GM12878 (cell line): ENCODE measurements around the gene PIK3R4. TPM values are rescaled to one million over a fixed set of nuclear protein-coding genes. Genes with fewer than 3 reads are reported as not detected.

Experiments
- ATAC-seq: fragments of 200-7000 bp; cut with Tn5 transposase; 3 replicates; pipeline ENCODE4 v1.9.1; 2020; ENCODE audit warnings: mild to moderate bottlenecking, moderate library complexity
- BruUV-seq: library from RNA; stranded (reverse); fragments of 400-500 nt; replicated peaks from 2 replicates; lab custom pipeline; 2021; lab: Mats Ljungman, UMichigan
- CTCF ChIA-PET: fragments of 300-600 bp; sonication (Branson Sonifier 250); formaldehyde crosslinking; extraction: SDS; loops from one replicate; lab custom pipeline; 2021; ENCODE audit warnings: inconsistent platforms; lab: Yijun Ruan, JAX
- POLR2A ChIA-PET: fragments of 350-600 bp; formaldehyde crosslinking; extraction: SDS; loops from one replicate; lab custom pipeline; 2021; ENCODE audit warnings: inconsistent platforms; lab: Charles Lee
- RAD21 ChIA-PET: fragments of 300-600 bp; sonication (Branson Sonifier 250); formaldehyde crosslinking; loops from one replicate; lab custom pipeline; 2023; ENCODE audit warnings: antibody characterized with exemption; ENCODE audit not compliant: unreplicated experiment; lab: Charles Lee
- SMC1A ChIA-PET: fragments of 300-600 bp; sonication (Branson Sonifier 250); formaldehyde crosslinking; loops from one replicate; lab custom pipeline; 2023; ENCODE audit not compliant: unreplicated experiment, uncharacterized antibody; lab: Charles Lee
- DNase-seq: peaks from one replicate; pipeline ENCODE4 v3.0.0-alpha.2; 2011; ENCODE audit warnings: low read depth, low spot score
- FAIRE-seq: peaks from 3 replicates; lab custom pipeline; 2011; peaks lifted over from hg19 to GRCh38; lab: Jason Lieb, UNC
- H2AFZ ChIP-seq: 2 replicates; pipeline ENCODE4 v1.6.0; 2011; ENCODE audit warnings: low read depth, low read length, control low read depth; ENCODE audit not compliant: control insufficient read depth
- H3K27ac ChIP-seq: 2 replicates; pipeline ENCODE4 v1.5.1; 2011; ENCODE audit warnings: control low read depth; ENCODE audit not compliant: control insufficient read depth, insufficient read depth
- H3K27me3 ChIP-seq, 2 experiments: replicated peaks in 1 of 2; 2 replicates each; pipeline versions ENCODE4 v1.6.0 to v1.6.1; 2011; ENCODE audit warnings: low read length in 1 of 2; ENCODE audit not compliant: control insufficient read depth in 2 of 2, insufficient read depth in 2 of 2
- H3K36me3 ChIP-seq, 2 experiments: 2 replicates each; pipeline ENCODE4 v1.5.1; 2011; ENCODE audit warnings: low read length in 1 of 2; ENCODE audit not compliant: control insufficient read depth in 2 of 2, insufficient read depth in 2 of 2
- H3K4me1 ChIP-seq: 2 replicates; pipeline ENCODE4 v1.6.1; 2011; ENCODE audit warnings: mild to moderate bottlenecking, low read length, moderate library complexity, mixed read lengths; ENCODE audit not compliant: control insufficient read depth, insufficient read depth
- H3K4me2 ChIP-seq: 2 replicates; pipeline ENCODE4 v1.6.0; 2011; ENCODE audit warnings: control low read depth; ENCODE audit not compliant: control insufficient read depth, insufficient read depth
- H3K4me3 ChIP-seq: fragments of 200-600 bp; sonication (generic); 2 replicates; pipeline ENCODE4 v1.5.1; 2016
- H3K79me2 ChIP-seq: 2 replicates; pipeline ENCODE4 v1.6.0; 2011; ENCODE audit warnings: low read length; ENCODE audit not compliant: control insufficient read depth, insufficient read depth
- H3K9ac ChIP-seq: 2 replicates; pipeline ENCODE4 v1.8.0; 2011; ENCODE audit warnings: low read length, control low read depth, mixed read lengths; ENCODE audit not compliant: control insufficient read depth, insufficient read depth
- H3K9me3 ChIP-seq: replicated peaks from 3 replicates; pipeline ENCODE4 v1.5.1; 2011; ENCODE audit warnings: mild to moderate bottlenecking, low read length; ENCODE audit not compliant: control insufficient read depth, insufficient read depth
- H4K20me1 ChIP-seq: 2 replicates; pipeline ENCODE4 v1.6.0; 2011; ENCODE audit not compliant: control insufficient read depth, insufficient read depth
- ASH2L ChIP-seq: fragments of 300-600, 200-600 bp; sonication (generic); IDR thresholded peaks from 2 replicates; pipeline ENCODE4 v1.6.1; 2017; ENCODE audit warnings: low read depth, mild to moderate bottlenecking, borderline replicate concordance
- ATF7 ChIP-seq: fragments of 450-650 bp; IDR thresholded peaks from 2 replicates; pipeline ENCODE4 v1.6.1; 2016; ENCODE audit warnings: low read depth, mild to moderate bottlenecking
- BMI1 ChIP-seq: fragments of 450-650 bp; IDR thresholded peaks from 2 replicates; pipeline ENCODE4 v1.6.1; 2016; ENCODE audit warnings: mild to moderate bottlenecking, moderate library complexity, borderline replicate concordance
- CREB1 ChIP-seq: IDR thresholded peaks from 2 replicates; pipeline ENCODE4 v1.6.1; 2012; ENCODE audit warnings: low read depth, mild to moderate bottlenecking, inconsistent platforms
- CUX1 ChIP-seq: IDR thresholded peaks from 2 replicates; pipeline ENCODE4 v1.6.1; 2012; ENCODE audit warnings: improper control_type of control experiment, low read depth, low read length; ENCODE audit not compliant: insufficient replicate concordance
- IRF3 ChIP-seq: fragments of 450-650 bp; IDR thresholded peaks from 2 replicates; pipeline ENCODE4 v1.6.1; 2014; ENCODE audit warnings: mild to moderate bottlenecking
- KAT2A ChIP-seq: conservative IDR thresholded peaks from 2 replicates; pipeline ENCODE4 v1.6.1; 2011; ENCODE audit warnings: low read depth, low read length; ENCODE audit not compliant: control insufficient read depth
- MEF2A ChIP-seq: IDR thresholded peaks from 2 replicates; pipeline ENCODE4 v1.6.1; 2011; ENCODE audit warnings: low read depth, mild to moderate bottlenecking, low read length, moderate library complexity; ENCODE audit not compliant: insufficient read depth
- MLLT1 ChIP-seq: fragments of 450-650 bp; IDR thresholded peaks from 2 replicates; pipeline ENCODE4 v1.6.1; 2016; ENCODE audit warnings: mild to moderate bottlenecking
- NBN ChIP-seq: fragments of 450-650 bp; IDR thresholded peaks from 2 replicates; pipeline ENCODE4 v1.6.1; 2016
- NR2F1 ChIP-seq: fragments of 450-650 bp; conservative IDR thresholded peaks from 2 replicates; pipeline ENCODE4 v1.6.1; 2017; ENCODE audit warnings: mild to moderate bottlenecking
- SRF ChIP-seq, 2 experiments: IDR thresholded peaks; 2 replicates each; pipeline ENCODE4 v1.6.1; 2011; ENCODE audit warnings: low read depth in 2 of 2, low read length in 2 of 2, mild to moderate bottlenecking in 1 of 2, moderate library complexity in 1 of 2
- STAT1 ChIP-seq: fragments of 450-650 bp; conservative IDR thresholded peaks from 2 replicates; pipeline ENCODE4 v1.6.1; 2014; ENCODE audit warnings: antibody characterized with exemption, mild to moderate bottlenecking
- ZBTB11 ChIP-seq: fragments of 450-650 bp; formaldehyde crosslinking; IDR thresholded peaks from 2 replicates; pipeline ENCODE4 v1.5.0; 2022; ENCODE audit warnings: mild to moderate bottlenecking, missing genetic modification characterization
- WGBS: methylation state at CpG from one replicate; pipeline ENCODE4 v1.1.6; 2016; ENCODE audit warnings: low lambda C conversion rate; ENCODE audit not compliant: insufficient replicate concordance, insufficient coverage; ENCODE audit errors: missing lambda C conversion rate; 5-methylcytosine and 5-hydroxymethylcytosine counted together
- in situ Hi-C: fragments of 300-500 bp; cut with MboI; formaldehyde crosslinking; loops from 9 replicates; pipeline ENCODE4 v1.14.3; 2018; ENCODE audit warnings: mixed read lengths
- intact Hi-C: fragments of 100-400 bp; cut with micrococcal nuclease; formaldehyde crosslinking; loops from one replicate; pipeline ENCODE4 v1.14.2; 2022; ENCODE audit not compliant: unreplicated experiment
- polyA plus RNA-seq, 11 experiments: library from polyadenylated mRNA; depleted of rRNA in 4 of 11; unstranded in 6 of 11; stranded (reverse) in 5 of 11; fragments of >200 nt; fragmentation: Nextera tagmentation in 4 of 11; fragmentation: Illumina TruSeq in 1 of 11; extraction: Ambion mirVana in 4 of 11; extraction: Trizol in 1 of 11; gene quantifications; 1 replicate in 1 of 11; 2 replicates in 10 of 11; pipeline versions ENCODE4 v1.2.1 to v1.2.3, GENCODE V29; 2011 to 2016; ENCODE audit warnings: inconsistent platforms in 2 of 11, missing spikeins in 2 of 11, low read depth in 1 of 11
- total RNA-seq, 4 experiments: library from RNA; depleted of rRNA in 3 of 4; stranded (reverse); fragments of >200 nt in 3 of 4; fragmentation: Illumina TruSeq in 1 of 4; extraction: Trizol in 1 of 4; gene quantifications; 2 replicates each; pipeline versions ENCODE4 v1.2.1 to v1.2.3, GENCODE V29; 2013 to 2021

PIK3R4 gene
- total and polyA plus RNA-seq, 10 of the 15 experiments (the other 5 are each of a cell fraction or from before 2014, with no cell fraction given), result 22.6 to 50.2 (median 31.1) TPM

GRCh38 chr3:130648293-130648692 lies 98.3 kb downstream of the PIK3R4 start:
- Histone ChIP-seq H3K27me3 (no peaks in the 10 kb centered on the region; a peak in 1 of 4 replicates), H3K36me3 (no peaks in the 10 kb centered on the region), H3K27ac (no peak overlapping the region), H3K4me3 (no peak overlapping the region), H3K9ac (no peak overlapping the region), H2AFZ (no peak overlapping the region), H3K9me3 (no peaks in the 10 kb centered on the region), H4K20me1 (no peaks in the 10 kb centered on the region), H3K79me2 (no peaks in the 10 kb centered on the region), H3K4me1 (no peaks in the 10 kb centered on the region), H3K4me2 (no peak overlapping the region)
- WGBS, result 86% methylated on average over 2 of the region's 2 CpGs
- BruUV-seq, result no TSS peak
- no peak for FAIRE-seq
- ChIA-PET SMC1A (interaction anchor here (0.7 kb wide), 1 partner anchor 272 kb away, joined by 3 read pairs; no protein-coding TSS in a partner anchor), CTCF (no interaction called here), POLR2A (no interaction called here), RAD21 (no interaction called here)
- DNase-seq, result no peak
- no peak for ATAC-seq
- in situ Hi-C loops (no loop called here), intact Hi-C loops (no loop called here)
- TF ChIP-seq BMI1 (no peak), NBN (no peak), ATF7 (no peak), ZBTB11 (CRISPR knock-in tag) (no peak), CUX1 (no peak), SRF (IDR thresholded peaks at IDR 0.05; ENCODE audit: low read depth in 2 of 2, low read length in 2 of 2) (no peak), KAT2A (no peak), MEF2A (no peak), IRF3 (no peak), MLLT1 (no peak), CREB1 (no peak), ASH2L (no peak), STAT1 (no peak), NR2F1 (no peak)
